Activated CD4-positive, alpha-beta T cell treated with anti-CD3 and anti-CD28 coated beads for 4 hours (primary cell): ENCODE measurements around the gene ZEB2.
"Not testable (repeated sequence)": the region's sequence is repeated elsewhere in the genome, so short reads cannot be mapped to it uniquely, and the experiment has no call there.

Experiments
- DNase-seq, 2 donors: peaks; one replicate each; pipeline ENCODE4 v3.0.0-alpha.2; 2020

The ZEB2 gene

DNA sequence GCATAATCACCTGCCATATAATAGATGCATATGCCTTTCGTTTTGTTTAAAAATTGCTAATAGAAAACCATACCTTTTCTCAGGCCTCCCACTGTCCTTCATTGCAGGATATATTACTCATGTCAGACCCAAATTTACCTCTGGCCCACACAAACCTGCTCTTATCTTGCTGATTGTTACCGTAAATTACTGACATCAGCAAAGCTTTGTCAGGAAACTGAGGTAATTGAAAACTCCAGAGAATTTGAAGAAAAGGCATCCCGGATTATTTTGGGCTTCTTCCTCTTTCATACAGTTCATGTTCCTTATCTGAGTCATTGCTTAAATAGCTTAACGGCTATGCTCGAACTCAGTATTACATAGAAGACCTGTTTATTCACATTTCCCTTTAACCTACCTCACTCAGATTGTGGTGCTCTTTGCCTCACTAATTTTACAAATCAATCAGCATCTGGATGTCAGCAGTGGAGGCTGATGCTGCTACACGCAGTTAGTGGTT, 145.7 kb downstream of the ZEB2 start:
- DNase-seq = no peak

DNA sequence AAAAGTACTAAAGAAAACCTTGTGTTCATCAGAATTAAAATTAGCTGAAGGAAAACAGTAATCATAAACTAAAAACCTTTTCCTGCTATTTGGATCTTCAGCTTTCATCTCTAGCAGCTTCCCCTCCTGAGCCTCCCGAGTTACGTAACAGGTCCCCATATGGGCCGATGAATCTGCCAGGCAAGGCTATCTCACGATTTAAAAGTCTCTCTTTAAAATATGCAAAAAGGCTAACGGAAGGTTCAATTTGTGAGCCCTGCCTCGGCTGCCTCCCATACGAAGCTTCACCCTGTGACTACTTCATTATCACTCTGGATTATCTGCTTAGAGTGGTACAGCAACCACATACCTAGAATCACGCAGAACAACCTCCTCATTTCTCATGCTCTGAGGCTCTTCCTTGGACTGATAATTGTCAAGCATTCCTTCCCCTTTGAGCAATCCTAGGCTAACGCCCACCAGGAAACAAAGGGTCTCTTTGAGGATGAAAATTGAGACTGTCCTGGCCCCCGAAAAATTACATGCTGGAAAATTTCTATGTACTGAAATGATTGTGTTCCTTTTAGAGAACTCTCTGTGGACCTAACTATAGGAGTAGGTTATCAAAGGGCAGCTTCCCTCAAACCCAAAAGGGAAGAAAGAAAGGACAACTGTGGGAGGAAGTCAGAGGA, 147.4 kb downstream of the ZEB2 start:
- DNase-seq = no peak

DNA sequence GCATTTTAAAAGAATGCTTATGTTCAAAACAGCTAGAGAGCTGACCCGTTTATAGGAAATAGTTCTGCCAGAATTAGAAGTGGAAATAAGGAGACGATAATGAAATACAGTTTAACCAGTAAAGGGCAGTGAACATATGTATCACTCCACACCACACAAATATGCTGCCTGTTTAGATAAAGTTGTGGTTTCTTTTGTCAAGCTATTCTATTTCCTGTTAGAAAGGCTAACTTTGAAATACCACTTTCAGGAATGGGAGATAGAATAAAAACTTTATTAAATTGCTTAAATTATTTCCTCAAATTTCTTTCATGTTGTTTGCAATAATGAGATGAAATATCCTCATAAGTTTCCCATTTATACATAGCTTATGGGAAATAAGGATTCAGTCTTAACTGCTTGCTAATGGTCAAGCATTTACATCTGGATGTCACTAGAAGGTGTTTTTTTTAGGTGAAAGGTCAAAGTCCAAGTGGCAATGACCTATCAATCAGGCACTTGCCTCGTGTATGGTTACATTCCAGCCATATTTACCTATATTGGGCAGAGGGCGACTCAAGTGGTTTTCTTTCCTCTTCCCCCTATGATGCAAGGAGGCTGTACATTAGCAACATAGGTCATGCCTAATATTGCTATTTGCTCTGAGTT, 148.9 kb downstream of the ZEB2 start:
- no peak for DNase-seq

DNA sequence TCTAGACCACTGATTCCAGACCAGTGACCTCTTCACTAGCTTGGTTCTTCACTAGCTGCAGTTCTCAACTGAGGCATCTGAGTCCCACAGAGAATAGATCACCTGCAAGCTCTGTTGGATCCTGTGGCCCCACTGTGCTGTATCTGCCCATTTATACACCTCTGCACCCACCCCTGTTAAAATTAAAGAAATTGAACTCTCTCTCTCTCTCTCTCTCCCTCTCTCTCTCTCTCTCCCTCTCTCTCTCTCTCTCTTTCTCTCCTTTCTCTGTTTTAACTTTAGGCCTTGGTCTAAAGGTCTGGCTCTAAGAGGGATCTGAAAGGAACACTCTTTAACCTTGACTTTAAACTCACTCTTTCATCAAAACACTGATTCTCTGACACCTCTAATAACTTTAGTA, 150.5 kb downstream of the ZEB2 start:
- DNase-seq = no peak

DNA sequence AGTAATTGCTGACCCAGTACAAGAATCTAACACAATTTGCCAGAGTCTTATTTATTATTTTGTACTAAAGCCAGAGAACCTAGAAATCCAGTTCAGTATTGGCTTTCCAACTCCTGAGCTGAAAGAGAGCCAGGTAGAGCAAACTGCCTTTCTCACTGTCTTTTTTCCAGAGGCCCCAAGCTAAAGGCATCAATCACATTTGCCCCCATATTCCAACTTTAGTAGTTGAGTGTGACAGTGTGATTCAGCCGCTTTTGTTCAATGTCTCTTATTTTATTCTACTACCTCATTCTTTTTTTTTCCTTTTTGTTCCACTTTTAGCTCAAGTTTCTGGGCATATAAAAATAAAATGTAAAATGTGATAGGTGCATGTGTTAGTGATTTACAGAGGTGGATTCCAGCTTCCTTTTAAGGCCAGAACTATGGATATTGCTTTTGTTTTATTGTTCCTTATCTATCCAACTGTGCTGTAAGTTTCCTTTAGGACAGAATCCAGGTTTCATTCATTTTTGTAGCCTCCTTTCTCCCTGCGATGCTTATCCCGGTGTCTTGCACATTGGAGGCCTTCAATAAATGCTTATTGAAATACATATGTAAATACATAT, 153.0 kb downstream of the ZEB2 start:
- DNase-seq = no peak

DNA sequence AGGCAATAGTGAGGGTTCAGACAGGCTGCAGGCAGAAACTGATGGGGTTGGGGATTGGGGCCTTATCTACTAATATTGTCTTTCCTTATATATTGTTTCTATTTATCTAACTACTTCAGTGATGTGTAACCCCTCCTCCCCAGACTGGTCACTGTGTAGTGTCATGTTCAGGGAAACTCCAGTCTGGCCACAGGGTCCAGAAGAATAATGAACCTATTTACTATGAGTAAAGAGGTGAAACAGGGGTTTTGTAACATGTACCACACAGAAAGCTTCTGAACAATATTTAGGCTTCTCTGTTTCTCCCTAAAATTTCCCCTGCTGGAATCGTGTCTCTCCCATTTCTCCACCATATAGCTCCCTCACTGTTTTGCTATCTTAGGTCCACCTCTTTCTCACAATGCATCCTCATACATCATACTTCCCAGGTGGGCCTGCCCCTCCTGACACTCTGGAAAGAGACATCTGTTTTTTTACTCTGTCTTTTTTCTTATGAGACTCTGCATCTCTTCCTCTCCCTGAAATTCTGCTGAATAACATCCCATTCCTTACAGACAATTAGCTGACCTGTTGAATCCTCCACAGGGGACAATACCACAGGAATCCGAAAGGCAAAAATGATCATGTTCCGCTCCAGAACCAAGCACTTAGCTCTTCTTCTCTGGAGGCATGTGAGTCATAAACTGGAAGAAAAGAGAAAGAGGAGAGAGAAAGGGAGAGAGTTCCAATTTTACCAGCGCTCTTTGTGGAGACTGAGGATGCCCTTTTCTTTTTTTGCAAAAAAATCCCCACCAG, 154.8 kb downstream of the ZEB2 start:
- no peak for DNase-seq

DNA sequence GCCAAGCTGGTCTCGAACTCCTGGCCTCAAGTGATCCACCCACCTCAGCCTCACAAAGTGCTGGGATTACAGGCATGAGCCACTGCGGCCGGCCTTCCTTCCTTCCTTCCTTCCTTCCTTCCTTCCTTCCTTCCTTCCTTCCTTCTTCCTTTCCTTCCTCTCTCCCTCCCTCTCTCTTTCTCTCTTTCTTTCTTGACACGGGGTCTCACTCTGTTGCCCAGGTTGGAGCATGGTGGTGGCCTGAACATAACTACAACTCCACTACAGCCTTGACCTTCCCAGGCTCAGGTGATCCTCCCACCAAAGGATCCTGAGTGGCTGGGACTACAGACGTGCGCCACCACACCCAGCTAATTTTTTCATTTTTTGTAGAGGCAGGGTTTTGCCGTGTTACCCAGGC, 155.7 kb downstream of the ZEB2 start:
- DNase-seq = not testable (repeated sequence)

DNA sequence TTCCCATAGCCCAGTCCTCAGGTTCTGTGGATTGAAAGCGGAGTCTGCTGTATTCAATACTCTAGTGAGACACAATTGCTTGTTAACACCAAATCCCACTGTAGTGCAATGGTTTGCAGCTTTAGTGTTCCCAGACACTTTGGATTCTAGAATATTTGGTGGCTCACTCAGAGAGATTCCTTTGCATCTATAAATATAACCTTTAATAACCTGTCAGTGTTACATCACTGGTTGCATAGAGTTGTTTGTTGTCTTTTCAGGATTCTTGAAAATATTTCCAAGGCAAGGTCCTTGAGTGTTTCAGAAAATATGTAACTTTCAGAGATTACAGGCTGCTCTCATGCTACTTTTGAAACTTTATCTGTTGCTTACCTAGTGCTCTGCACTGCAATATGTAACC, 157.5 kb downstream of the ZEB2 start:
- no peak for DNase-seq

DNA sequence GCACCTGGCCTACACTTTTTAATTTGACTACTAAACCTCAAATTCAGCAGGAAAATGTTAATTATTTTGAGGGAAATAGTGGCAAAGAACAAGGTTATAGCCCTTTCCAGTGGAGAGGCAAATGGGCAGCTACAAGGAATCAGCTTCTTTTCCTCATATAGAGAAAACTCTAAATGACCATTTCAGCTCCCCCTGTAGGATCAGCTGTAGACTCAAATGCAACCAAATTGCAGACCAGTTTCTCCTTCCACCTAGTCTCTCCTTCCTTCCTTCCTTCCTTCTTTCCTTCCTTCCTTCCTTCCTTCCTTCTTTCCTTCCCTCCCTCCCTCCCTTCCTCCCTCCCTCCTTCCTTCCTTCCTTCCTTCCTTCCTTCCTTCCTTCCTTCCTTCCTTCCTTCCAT, 158.2 kb downstream of the ZEB2 start:
- DNase-seq = no peak

DNA sequence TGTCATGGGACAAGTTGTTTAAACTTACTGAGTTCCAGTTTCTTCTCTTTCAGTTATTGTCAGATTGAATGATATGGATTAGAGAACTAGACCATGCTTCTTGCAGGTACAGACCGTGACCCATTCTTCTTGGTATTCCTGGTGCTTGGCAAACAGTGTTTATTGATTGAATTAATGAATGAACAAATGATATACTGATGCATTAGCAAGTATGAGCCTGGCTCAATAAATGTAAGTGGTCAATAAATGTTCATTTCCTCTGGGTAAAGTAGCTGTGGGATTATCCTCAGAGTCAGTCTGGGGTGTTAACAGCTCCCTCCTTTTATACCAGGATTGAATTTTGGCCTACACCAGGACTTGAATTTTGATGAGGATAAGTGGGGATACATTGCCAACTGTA, 160.2 kb downstream of the ZEB2 start:
- no peak for DNase-seq

DNA sequence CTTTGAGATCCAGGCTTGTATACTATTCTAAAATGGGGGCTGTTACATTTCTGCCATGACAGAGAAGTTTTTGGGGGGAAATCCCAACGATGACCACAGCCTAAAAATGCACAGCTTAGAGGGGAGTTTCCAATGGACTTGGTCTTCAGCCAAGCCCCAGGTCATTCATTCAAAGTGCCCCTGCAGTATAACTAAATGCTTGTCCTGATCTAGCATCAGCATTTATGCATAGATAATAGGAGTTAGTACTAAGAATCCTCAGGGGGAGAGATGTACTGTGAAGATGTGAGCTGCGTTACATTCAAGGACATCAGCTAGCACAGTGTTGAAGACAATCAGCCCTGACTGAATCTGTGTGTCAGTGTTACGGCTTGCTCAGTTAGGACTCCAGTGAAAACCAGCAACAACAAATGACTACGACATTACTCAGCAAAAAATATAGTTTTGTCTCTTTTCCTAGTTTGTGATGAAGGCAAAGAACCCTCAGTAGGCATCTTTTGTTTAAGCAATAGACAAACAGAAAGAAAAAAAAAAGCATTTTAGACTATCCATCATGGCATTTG, 160.9 kb downstream of the ZEB2 start:
- no peak for DNase-seq

DNA sequence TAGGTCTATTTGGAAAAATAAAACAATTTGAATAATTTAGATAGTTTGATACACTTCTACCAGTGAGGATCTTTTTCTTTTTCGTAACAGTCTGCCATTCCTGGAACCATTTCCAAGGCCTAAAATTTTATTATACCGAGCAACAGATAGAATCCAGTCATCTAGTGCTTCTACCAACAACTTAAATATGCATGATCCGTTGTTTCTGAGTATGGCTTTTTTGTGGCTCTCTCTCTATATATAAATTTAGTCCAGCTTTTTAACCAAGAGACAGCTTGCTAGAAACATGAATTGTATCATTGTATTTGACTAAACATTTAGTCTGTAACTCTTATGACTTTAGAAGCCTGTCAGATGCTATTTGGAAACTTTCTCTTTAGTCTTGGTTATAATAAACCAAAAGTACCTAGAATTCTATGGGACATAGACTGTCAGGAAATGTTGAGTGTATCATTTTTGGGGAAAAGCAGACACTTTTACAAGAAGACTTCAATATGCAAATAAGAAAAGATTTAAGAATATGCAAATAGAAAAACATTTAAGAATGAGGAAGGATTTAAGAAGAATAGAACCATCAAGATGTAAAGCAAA, 161.4 kb downstream of the ZEB2 start:
- DNase-seq = no peak

DNA sequence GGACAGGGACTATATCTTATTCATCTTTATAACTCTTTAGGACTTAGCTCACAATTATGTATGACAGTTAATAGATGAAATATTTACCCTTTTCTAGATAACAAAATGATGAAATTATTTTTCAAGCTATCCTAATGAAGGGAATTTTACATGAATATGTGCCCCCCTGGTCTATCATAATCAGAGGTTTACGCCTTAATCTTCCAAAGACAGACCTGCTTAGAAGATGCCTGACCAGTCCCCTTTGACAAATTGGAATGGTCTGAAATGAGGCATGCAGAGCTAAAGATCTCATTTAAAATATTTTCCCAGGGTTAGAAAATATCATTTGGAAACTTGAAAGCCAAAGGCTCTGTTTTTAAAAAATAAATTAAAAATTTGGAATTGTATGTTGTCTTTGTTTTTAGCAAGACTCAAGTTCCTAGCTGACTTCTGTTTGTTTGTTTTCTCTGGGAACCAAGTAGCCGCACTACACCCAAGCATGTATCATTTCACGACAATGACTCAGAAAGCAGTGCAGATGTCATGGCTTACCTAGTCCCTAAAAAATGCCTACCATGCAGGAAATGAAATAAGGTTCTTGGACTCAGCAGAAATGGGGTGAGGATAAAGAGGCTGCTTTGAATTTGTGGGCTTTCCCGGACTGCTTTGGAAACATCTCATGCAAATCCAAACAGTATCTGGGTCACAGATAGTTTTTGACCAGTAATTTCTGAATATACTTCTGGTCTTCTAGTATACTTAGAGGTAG, 162.1 kb downstream of the ZEB2 start:
- no peak for DNase-seq

DNA sequence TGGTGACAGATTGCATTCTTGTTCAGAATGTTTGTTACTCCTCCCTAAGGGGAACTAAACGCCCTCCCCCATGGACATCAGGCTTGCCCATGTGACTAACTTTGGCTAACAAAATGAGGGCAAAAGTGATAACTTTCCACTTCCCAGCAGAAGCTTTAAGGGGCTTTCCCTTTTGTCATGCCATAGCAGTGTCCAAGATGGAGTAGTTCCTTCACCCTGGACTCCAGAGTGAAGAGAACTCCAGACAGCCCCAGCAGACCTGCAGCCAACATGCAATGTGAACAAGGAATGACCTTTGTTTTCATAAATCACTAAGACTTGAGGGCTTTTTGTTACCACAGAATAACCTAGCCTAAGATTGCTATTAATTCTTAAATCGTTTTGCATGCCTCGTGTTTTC, 163.5 kb downstream of the ZEB2 start:
- DNase-seq = no peak

DNA sequence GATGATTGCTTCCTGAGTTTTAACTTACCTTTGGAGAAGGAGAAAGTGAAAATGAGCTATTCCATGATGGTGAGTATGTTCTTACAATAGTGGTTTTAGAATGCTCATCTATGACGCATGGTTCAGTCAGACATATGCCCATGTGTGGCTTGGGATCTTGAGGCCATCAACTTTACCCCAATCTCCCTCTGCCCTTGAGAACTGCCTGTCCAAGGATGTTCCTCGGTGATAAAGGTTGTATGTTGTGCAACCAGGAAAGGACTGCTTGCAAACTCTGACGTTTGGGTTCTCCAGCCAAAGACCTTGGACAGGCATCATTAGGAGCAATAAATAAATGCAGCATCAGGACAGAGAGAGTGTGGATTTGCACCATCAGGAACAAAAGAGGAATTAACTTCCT, 165.0 kb downstream of the ZEB2 start:
- no peak for DNase-seq

DNA sequence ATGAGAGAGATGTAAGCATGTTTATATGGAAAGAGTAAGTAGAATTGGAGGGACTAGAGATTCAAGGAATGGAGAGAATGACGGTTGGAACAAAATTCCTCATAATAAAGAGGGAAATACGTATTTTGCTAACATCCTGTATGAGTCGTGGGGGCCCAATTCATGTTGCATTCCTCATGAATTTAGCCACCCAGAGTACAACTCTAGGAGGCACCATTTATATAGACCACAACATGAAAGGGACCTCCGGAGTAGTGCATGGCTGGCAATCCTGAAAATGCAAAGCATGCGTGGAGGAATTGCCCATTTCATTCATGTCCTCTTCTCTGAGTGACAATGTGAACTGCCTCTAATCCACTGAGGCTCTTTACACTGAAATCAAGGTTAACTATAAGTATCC, 168.2 kb downstream of the ZEB2 start:
- DNase-seq = no peak

DNA sequence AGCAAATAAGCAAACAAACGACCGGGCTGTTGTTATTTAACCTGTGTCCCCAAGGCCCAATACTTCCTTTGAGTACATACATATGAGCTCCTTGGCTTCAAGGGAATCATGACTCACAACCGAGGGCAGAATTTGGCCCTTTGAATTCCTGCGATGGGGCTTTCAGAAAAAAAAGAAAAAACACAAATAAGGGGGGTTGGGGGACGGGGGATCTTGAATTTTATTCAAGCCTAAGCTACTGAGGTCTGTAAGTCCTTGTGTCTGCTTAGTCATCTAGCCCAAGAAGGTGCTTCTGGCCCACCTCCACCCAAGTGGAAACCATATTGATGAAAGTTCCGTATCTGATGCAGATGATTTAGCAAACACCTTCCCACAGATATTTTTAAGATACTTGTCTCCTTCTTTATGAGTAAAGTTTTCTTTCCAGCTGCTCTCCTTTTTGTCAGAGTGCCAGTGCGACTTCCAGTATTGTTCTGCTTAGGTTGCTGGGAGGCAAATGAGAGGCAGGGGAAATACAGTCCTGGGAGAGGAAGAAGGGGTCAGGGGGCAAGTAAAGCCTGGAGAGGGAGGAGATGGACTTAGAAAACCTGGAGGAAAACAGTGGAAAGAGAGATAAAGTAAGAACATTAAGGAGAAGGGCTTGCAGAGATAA, 169.6 kb downstream of the ZEB2 start:
- peak in 1 of 2 donors; percentile 9 for DNase-seq

DNA sequence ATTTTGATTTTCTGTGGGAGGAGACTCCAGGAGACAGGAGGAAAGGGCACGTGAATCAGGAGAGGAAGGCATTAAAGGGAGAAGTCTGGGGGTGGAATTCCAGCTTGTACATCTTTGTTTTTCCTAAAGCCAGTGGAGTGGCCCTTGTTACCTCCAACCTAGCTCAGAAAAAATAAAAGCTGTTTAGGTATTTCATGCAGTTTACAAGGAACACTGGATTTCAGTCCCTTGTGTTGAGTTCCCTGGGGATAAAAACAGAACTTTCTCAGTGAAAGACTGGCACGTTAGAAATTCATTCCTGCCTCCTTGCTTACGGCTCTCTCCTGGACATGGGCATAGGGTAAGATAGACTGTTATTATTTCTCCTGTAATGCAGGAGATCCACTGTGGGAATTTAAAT, 170.2 kb downstream of the ZEB2 start:
- no peak for DNase-seq

DNA sequence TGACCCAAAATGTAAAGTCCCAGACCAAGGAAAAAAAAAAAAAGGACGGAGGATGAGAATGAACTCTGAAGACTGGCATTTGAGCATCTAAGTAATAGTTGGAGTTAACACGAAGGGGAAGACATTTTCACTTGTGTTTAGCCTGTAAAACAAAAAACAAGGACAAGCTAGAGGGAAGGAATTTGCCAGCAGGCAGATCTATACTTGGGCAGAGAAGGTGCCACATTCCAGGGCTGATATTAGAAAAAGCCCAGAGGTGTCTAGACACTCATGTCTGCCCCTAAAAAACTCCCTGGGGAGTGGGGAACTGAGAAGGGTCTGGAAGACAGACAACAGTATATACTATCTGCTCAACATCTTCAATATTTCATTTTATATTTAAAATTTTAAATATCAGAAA, 171.1 kb downstream of the ZEB2 start:
- DNase-seq = no peak

DNA sequence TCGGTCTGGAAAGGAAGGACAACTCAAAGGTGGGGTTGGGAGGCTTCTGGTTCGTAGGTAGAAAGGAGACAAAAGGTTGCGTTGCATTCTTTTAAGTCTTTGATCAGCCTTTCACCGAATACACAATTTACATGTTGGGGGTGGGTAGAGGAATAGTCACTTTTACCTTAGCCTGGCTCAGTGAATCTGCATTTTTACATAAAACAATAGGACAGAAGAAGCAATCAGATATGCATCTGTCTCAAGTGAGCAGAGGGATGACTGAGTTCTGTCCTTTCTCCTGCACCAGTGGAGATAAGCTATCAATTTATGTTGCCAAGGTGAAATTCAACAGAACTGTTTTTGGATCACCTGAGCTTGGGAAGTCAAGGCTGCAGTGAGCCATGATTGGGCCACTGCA, 173.7 kb downstream of the ZEB2 start:
- no peak for DNase-seq

DNA sequence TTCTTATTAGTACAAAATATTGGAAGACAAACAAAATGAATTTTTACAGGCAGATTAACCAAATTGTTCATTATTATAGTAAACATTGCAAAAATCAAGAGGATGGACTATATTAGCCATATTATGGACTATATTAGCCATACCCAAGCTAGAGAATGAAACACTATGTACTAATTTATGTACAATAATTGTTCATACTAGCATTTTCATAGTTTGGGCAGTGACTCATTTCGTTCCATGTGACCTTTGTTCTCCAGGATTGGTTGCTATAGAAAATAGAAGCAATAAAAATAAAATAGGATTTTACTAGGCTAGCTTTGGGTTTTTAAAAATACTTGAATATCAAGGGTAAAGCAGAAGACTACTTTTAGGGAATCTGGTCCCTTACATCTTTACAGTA, 176.8 kb downstream of the ZEB2 start:
- no peak for DNase-seq

DNA sequence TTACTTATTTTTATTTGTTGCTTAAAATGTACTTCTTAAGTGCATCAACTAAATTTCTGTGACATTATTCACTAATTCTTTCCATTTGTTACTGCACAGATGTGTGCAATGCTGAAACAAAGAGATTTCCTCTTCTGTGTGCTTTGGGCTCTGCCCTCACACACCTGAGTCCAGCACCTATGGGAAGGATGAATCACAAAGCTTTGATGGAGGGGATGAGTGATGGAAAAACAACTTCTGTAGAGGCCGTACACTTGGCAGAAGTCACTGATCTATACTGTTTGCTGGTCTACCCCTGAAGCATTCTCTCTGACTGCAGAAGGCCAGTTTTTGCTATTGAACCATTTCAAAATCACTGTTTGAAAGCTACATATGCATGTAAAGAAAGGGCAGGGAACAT, 178.4 kb downstream of the ZEB2 start:
- no peak for DNase-seq
